ENCODE measurements around the gene VCAN. TPM values are rescaled to one million over a fixed set of nuclear protein-coding genes. Genes with fewer than 3 reads are reported as not detected.

VCAN gene
- total and polyA plus RNA-seq, 2 of the 4 experiments (the other 2 are of a cell fraction) = 45.3 to 158 TPM

- TF ChIP-seq ELK1 (IDR thresholded peaks at IDR 0.05; ENCODE audit: borderline replicate concordance, low read depth, low read length) = no peak
These were observed 96.2 kb downstream of the VCAN start (continued) for GRCh38 chr5:83567741-83568140.

GRCh38 chr5:83568186-83568585 lies 96.6 kb downstream of the VCAN start:
- H2AFZ ChIP-seq (replicated peaks; ENCODE audit: low read length, poor library complexity) = no peak overlapping the region
- ATAC-seq (ENCODE audit: low read depth) = peak; percentile 90

More at GRCh38 chr5:83568186-83568585, 96.6 kb downstream of the VCAN start:
- Histone ChIP-seq H2BK5ac (ENCODE audit: low read depth, low read length, poor library complexity, severe bottlenecking) (peak overlapping the region; percentile 80), H2BK15ac (ENCODE audit: low read depth, low read length) (no peak overlapping the region), H3K4ac (ENCODE audit: low read depth, low read length) (no peak overlapping the region), H3K56ac (ENCODE audit: extremely low read depth, insufficient read depth, low read length) (no peak overlapping the region), H4K91ac (ENCODE audit: insufficient read depth, low read depth, low read length) (no peak overlapping the region), H3K4me2 (ENCODE audit: low read depth, low read length) (peak overlapping the region; percentile 47; the same call in 1 of the 2 replicates), H4K5ac (ENCODE audit: low read depth, low read length) (no peak overlapping the region), H3K23ac (ENCODE audit: low read depth, low read length) (no peak overlapping the region), H3K9me3 (ENCODE audit: control insufficient read depth, insufficient read depth, low read length) (no peaks in the 10 kb centered on the region), H2AK9ac (replicated peaks; ENCODE audit: low read depth, low read length, poor library complexity) (no peak overlapping the region), H4K8ac (ENCODE audit: low read depth in 2 of 2, low read length in 2 of 2) (peak overlapping the region in 1 of 2 experiments; percentile 73; a peak in 1 of 4 replicates), H3K4me3 (ENCODE audit: insufficient read depth, low read depth, low read length) (no peak overlapping the region), H4K20me1 (ENCODE audit: insufficient read depth, low read length) (no peaks in the 10 kb centered on the region), H2AK5ac (ENCODE audit: low read depth, low read length) (no peak overlapping the region), H3K4me1 (ENCODE audit: control insufficient read depth, insufficient read depth, low read length) (peaks cover 4% of the 10 kb centered on the region), H3K79me1 (ENCODE audit: low read depth in 1 of 2, low read length in 2 of 2) (peaks cover 5 to 13% of the 10 kb centered on the region in 2 experiments; a peak in 2 of 4 replicates), H3K27ac (ENCODE audit: insufficient read depth, low read length) (0 out of 2 replicates have a peak overlapping the region, but pooled peaks have one; percentile 29), H3K14ac (replicated peaks; ENCODE audit: low read depth, low read length) (no peak overlapping the region), H3K27me3 (ENCODE audit: control insufficient read depth, insufficient read depth, low read length) (no peaks in the 10 kb centered on the region), H2BK20ac (ENCODE audit: low read depth, low read length) (no peak overlapping the region; the same call in 1 of the 2 replicates), H3K9ac (ENCODE audit: low read depth, low read length) (0 out of 2 replicates have a peak overlapping the region, but pooled peaks have one; percentile 29), H3K36me3 (ENCODE audit: control insufficient read depth, insufficient read depth, low read length) (peaks cover 3% of the 10 kb centered on the region; the same call in 1 of the 2 replicates), H3K18ac (ENCODE audit: low read depth, low read length) (peak overlapping the region; percentile 19; the same call in 1 of the 2 replicates), H2BK120ac (ENCODE audit: low read depth, low read length) (peak overlapping the region; percentile 71; the same call in 1 of the 2 replicates), H3K9me1 (ENCODE audit: insufficient read depth, low read length) (no peaks in the 10 kb centered on the region)
- intact Hi-C loops (cut with micrococcal nuclease) (loop anchor here (5.0 kb wide), 1 partner anchor 491 kb away; the partner anchor contains the start of genes TMEM167A and XRCC4), in situ Hi-C loops (cut with MboI; ENCODE audit: low sequenced_read_pairs) (loop anchor here (25.0 kb wide), 1 partner anchor 481 kb away; the partner anchor contains the start of genes TMEM167A and XRCC4), dilution Hi-C loops (cut with HindIII; ENCODE audit: low sequenced_read_pairs, unreplicated experiment) (no loop called here)
- WGBS, 2 experiments (ENCODE audit: extremely low coverage in 2 of 2, insufficient read length in 1 of 2) = no CpG with 5 or more reads among the region's 2 CpGs
- no TSS peak for BruUV-seq (replicated peaks)
- peak; percentile 93 for DNase-seq
- CTCF ChIA-PET = interaction anchor here (0.7 to 1.0 kb wide), 2 partner anchors 40 to 1216 kb away, joined by 3 to 4 read pairs; no protein-coding TSS in a partner anchor
- TF ChIP-seq CEBPB (IDR thresholded peaks at IDR 0.05; ENCODE audit: low read depth, low read length) = peak; percentile 88
- TF ChIP-seq MXI1 (IDR thresholded peaks at IDR 0.05; ENCODE audit: borderline replicate concordance, low read depth, low read length) = no peak
- POLR2A ChIA-PET (ENCODE audit: unreplicated experiment) = no interaction called here

All from IMR-90 (cell line).